ENCODE results near the gene CCDC85B. TPM values are rescaled to one million over a fixed set of nuclear protein-coding genes. Genes with fewer than 3 reads are reported as not detected.
A peak's percentile ranks its signal among the peaks of the same experiment; 100 is the strongest.

Gene CCDC85B
- total and polyA plus RNA-seq, 2 of the 13 experiments (the other 11 are each of a cell fraction or from before 2014, with no cell fraction given): 8.2 to 19.5 TPM

DNA sequence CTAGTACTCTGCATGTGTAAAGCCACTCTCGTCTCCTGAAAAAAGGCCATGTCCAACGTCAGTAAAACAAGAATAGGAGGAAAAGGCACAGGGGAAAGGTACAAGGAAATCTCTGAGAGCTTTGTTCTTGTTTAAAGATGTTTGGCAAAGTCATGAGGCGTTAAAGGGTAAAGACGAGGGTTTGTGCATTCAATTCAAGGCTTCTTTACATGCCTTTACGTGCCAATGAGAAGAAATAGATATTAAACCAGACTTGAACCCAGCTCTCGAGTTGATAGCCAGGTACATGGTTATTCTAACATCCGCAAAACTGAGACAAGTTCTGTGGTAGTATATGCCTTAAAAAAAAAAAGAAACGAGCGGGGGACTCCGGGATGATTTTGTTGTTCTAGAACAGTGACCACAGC, 31.8 kb upstream of the CCDC85B start:
- peaks cover 32% of the 10 kb centered on the region for H3K79me2 ChIP-seq (ENCODE audit: insufficient read depth, low read length)

More for the DNA sequence above, 31.8 kb upstream of the CCDC85B start:
- CTCF ChIA-PET (ENCODE audit: low intra/inter-chr PET ratio, low total read pairs): no interaction called here
- Histone ChIP-seq H4K20me1 (ENCODE audit: insufficient read depth, low read length) (peaks cover 40% of the 10 kb centered on the region), H3K4me2 (ENCODE audit: low read depth, low read length) (peak overlapping the region; percentile 100), H3K9me3 (ENCODE audit: low read length) (no peaks in the 10 kb centered on the region), H3K4me3 (replicated peaks in 1 of 3; ENCODE audit: insufficient read depth in 1 of 3, low read depth in 2 of 3, low read length in 3 of 3) (peak overlapping the region; percentile 76 to 99 (median 76)), H3K27me3 (ENCODE audit: control insufficient read depth in 1 of 2, insufficient read depth in 2 of 2, low read length in 2 of 2) (no peaks in the 10 kb centered on the region; a peak in 1 of 5 replicates), H2AFZ (ENCODE audit: low read length) (peak overlapping the region; percentile 75), H3K4me1 (ENCODE audit: insufficient read depth, low read length) (peaks cover 59% of the 10 kb centered on the region), H3K27ac (ENCODE audit: extremely low read length, insufficient read depth, low read length) (peak overlapping the region; percentile 90), H3K9ac (ENCODE audit: insufficient read depth, low read depth, low read length) (peak overlapping the region; percentile 86), H3K36me3 (replicated peaks in 1 of 2; ENCODE audit: control insufficient read depth in 1 of 2, insufficient read depth in 2 of 2, low read length in 2 of 2) (peaks cover 18 to 44% of the 10 kb centered on the region in 2 experiments)
- intact Hi-C loops (cut with micrococcal nuclease; ENCODE audit: unreplicated experiment): loop anchor here (2.0 kb wide), 1 partner anchor 30 kb away; the partner anchor contains the start of gene FIBP
- BruUV-seq (replicated peaks): no TSS peak
- WGBS (ENCODE audit: low lambda C conversion rate): 1% methylated on average over 10 of the region's 10 CpGs
- ATAC-seq (no peak), DNase-seq (ENCODE audit: low spot score) (no peak), FAIRE-seq (no peak)
- in situ Hi-C loops (cut with HindIII; ENCODE audit: extremely low pct_ligation_motif_present, low pct_unique_long_range_greater_than_20kb): loop anchor here (10.0 kb wide), 1 partner anchor 304 kb away; the partner anchor contains the start of gene LTBP3
- POLR2A ChIA-PET: interaction anchor here (0.6 to 5.4 kb wide), 28 partner anchors 10 to 454 kb away, joined by 3 to 81 read pairs (median 5); partner anchors contain the start of genes AP5B1, BANF1, CCDC85B and EFEMP2
- TF ChIP-seq, protein P1, sequence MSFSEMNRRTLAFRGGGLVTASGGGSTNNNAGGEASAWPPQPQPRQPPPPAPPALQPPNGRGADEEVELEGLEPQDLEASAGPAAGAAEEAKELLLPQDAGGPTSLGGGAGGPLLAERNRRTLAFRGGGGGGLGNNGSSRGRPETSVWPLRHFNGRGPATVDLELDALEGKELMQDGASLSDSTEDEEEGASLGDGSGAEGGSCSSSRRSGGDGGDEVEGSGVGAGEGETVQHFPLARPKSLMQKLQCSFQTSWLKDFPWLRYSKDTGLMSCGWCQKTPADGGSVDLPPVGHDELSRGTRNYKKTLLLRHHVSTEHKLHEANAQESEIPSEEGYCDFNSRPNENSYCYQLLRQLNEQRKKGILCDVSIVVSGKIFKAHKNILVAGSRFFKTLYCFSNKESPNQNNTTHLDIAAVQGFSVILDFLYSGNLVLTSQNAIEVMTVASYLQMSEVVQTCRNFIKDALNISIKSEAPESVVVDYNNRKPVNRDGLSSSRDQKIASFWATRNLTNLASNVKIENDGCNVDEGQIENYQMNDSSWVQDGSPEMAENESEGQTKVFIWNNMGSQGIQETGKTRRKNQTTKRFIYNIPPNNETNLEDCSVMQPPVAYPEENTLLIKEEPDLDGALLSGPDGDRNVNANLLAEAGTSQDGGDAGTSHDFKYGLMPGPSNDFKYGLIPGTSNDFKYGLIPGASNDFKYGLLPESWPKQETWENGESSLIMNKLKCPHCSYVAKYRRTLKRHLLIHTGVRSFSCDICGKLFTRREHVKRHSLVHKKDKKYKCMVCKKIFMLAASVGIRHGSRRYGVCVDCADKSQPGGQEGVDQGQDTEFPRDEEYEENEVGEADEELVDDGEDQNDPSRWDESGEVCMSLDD (CRISPR knock-in tag; IDR thresholded peaks at IDR 0.05; ENCODE audit: borderline replicate concordance): peak; percentile 19; the same call in 1 of the 2 replicates
- TF ChIP-seq, protein P2, sequence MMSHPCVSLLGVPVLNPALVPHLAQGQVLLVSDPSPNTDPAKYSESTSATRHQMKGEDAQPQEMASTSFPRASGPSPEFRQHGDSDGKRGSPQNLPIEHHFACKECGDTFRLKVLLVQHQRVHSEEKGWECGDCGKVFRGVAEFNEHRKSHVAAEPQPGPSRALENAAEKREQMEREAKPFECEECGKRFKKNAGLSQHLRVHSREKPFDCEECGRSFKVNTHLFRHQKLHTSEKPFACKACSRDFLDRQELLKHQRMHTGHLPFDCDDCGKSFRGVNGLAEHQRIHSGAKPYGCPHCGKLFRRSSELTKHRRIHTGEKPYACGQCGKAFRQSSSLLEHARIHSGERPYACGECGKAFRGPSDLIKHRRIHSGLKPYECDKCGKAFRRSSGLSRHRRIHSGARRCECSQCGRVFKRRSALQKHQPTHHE (CRISPR knock-in tag; IDR thresholded peaks at IDR 0.05; ENCODE audit: borderline replicate concordance): no peak
- TF ChIP-seq MTF2 (CRISPR knock-in tag; IDR thresholded peaks at IDR 0.05; ENCODE audit: borderline replicate concordance) (0 out of 2 replicates have a peak, but pooled peaks have one; percentile 27), ZNF550 (CRISPR knock-in tag; IDR thresholded peaks at IDR 0.05; ENCODE audit: borderline replicate concordance) (no peak), MTA3 (CRISPR knock-in tag; IDR thresholded peaks at IDR 0.05) (no peak)
- TF ChIP-seq, protein P3, sequence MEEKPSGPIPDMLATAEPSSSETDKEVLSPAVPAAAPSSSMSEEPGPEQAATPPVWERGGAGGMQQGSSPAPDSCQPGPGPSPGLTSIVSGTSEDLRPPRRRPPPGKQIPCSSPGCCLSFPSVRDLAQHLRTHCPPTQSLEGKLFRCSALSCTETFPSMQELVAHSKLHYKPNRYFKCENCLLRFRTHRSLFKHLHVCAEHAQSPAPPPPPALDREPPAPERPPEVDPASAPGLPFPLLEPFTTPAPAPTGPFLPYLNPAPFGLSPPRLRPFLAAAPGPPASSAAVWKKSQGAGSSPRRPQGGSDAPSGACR (CRISPR knock-in tag; IDR thresholded peaks at IDR 0.05): 0 out of 2 replicates have a peak, but pooled peaks have one; percentile 24

Measured in HepG2 (cell line).